ENCODE data around the gene HM13.
"Not testable (repeated sequence)": the region's sequence is repeated elsewhere in the genome, so short reads cannot be mapped to it uniquely, and the experiment has no call there.

The HM13 gene

DNA sequence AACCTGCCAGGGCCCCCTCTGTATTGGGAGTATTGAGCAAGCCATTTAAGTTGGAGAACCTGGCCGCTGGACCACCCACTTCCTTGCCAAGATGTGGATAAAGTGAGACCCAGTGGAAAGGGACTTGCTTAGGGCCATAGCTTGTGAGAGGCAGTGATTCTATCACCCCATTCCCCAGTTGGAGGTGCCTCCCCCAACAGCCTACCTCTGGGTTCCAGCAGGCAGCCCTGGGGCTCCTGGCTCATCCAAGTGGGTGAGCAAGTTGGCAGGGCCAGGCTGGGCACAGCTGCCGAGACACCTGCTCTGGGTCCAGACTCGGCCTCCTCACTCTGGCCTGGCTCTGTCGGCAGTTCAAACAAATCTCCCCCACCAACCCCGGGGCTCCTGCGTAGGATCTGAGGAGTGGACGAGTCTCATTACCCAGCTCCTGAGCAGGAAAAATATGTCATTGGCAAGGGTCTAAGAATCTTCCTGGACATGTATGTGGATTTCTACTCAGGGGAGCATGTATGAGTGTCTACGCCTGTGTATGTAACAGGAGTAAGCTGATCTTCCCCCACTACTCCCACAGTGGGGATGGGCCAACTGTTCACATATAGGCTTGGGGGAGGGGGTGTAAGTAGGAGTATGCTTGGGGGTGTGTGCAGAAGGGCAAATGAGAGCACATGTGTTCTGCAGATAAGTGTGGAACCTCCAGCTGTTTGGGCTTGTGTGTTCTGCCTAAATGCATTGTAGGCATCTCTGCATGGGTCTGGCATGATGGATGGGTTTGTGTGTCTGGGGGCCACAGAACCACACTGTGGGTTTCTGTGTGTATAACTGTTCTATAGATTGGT, 92.8 kb downstream of the HM13 start:
- H3K9me3 ChIP-seq (ENCODE audit: control insufficient read depth, low read length) = no peaks in the 10 kb centered on the region
- H3K4me1 ChIP-seq (ENCODE audit: control insufficient read depth, insufficient read depth, low read length) = peaks cover 24% of the 10 kb centered on the region
- H3K36me3 ChIP-seq (ENCODE audit: control insufficient read depth, insufficient read depth, low read length) = no peaks in the 10 kb centered on the region
- WGBS, 2 experiments = 30 to 39% methylated on average over 8 of the region's 8 CpGs
- H3K27ac ChIP-seq (ENCODE audit: insufficient read depth, low read depth, low read length, poor library complexity, severe bottlenecking) = peak overlapping the region; percentile 29
- peaks cover 39% of the 10 kb centered on the region for H3K27me3 ChIP-seq (ENCODE audit: control insufficient read depth, insufficient read depth, low read length, poor library complexity, severe bottlenecking)
- H3K4me3 ChIP-seq (ENCODE audit: insufficient read depth, low read depth, low read length) = peak overlapping the region; percentile 81

DNA sequence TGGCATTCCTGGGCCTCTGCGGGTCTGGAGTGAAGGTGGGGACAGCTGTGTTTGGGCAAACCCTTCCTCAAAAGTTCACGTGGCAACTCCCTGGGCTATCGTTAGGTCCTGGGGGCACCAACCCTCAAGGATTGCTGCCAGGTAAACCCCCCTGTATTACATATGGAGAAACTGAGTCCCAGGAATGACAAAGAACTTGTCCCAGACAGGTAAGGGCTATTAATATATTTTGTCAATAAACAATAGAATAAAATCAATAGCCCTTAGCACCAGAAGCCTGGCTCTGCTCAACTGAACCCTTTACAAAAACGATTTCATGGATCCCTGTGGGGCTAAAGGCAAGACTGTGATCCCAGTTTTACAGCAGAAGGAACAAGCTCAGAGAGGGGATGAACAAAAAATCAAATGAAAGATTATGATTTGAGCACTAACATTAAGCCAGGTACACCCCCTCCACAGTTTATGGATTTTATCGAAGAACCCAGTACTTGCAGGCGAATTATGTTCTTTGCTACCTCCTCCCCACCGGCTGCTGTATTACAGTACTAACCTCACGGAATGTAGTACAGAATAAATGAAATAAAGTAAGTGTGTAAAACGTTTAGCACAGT, 93.5 kb downstream of the HM13 start:
- Histone ChIP-seq H3K27me3 (ENCODE audit: control insufficient read depth, insufficient read depth, low read length, poor library complexity, severe bottlenecking) (peaks cover 39% of the 10 kb centered on the region), H3K4me1 (ENCODE audit: control insufficient read depth, insufficient read depth, low read length) (peaks cover 21% of the 10 kb centered on the region), H3K4me3 (ENCODE audit: insufficient read depth, low read depth, low read length) (peak overlapping the region; percentile 81), H3K27ac (ENCODE audit: insufficient read depth, low read depth, low read length, poor library complexity, severe bottlenecking) (peak overlapping the region; percentile 29), H3K36me3 (ENCODE audit: control insufficient read depth, insufficient read depth, low read length) (no peaks in the 10 kb centered on the region), H3K9me3 (ENCODE audit: control insufficient read depth, low read length) (no peaks in the 10 kb centered on the region)
- WGBS, 2 experiments = 65 to 74% methylated on average over 9 of the region's 9 CpGs

DNA sequence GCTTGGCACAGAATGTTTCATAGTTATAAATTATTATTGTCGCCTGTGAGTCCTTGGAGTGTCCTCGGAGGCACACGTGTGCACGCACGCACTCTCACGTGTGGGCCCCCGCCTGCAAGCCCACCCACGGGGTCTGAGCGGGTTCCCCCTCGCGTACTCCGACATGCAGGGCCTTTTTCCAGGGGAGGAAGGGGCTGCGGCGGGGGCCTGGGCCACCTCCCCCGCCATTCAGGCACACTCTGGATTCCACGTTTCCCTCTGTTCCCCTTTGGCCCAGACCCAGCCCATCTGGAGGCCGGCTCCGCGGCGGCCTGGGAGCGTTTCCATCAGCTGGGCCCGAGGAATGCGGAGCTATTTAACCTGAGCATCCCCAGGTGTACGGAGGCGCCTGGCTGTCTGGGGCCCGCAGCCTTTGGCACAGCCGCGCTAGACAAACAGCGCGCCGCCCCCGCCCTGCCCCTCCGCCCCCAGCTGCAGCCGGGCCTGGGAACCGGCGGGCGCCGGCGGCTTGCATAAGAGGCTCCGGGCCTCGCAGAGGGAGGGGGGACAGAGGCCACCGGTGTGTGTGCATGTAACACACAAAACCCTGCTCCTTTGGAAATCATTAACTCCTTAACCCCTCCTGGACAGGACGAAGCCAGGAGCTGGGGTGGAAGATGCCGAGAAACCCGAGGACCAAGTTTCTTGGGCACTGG, 94.2 kb downstream of the HM13 start:
- Histone ChIP-seq H3K27me3 (ENCODE audit: control insufficient read depth, insufficient read depth, low read length, poor library complexity, severe bottlenecking) (peaks cover 39% of the 10 kb centered on the region), H3K4me3 (ENCODE audit: insufficient read depth, low read depth, low read length) (peak overlapping the region; percentile 81), H3K27ac (ENCODE audit: insufficient read depth, low read depth, low read length, poor library complexity, severe bottlenecking) (no peak overlapping the region), H3K9me3 (ENCODE audit: control insufficient read depth, low read length) (no peaks in the 10 kb centered on the region), H3K36me3 (ENCODE audit: control insufficient read depth, insufficient read depth, low read length) (no peaks in the 10 kb centered on the region), H3K4me1 (ENCODE audit: control insufficient read depth, insufficient read depth, low read length) (peaks cover 19% of the 10 kb centered on the region)
- WGBS, 2 experiments = 15 to 17% methylated on average over 45 of the region's 45 CpGs

DNA sequence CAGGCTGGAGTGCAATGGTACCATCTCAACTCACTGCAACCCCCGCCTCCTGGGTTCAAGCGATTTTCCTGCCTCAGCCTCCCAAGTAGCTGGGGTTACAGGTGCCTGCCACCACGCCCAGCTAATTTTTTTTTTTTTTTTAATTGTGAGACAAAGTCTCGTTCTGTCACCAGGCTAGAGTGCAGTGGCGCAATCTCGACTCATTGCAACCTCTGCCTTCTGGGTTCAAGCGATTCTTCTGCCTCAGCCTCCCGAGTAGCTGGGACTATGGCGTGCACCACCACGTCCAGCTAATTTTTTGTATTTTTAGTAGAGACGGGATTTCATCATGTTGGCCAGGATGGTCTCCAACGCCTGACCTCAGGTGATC, 98.0 kb downstream of the HM13 start:
- H3K36me3 ChIP-seq (ENCODE audit: control insufficient read depth, insufficient read depth, low read length); H3K4me3 ChIP-seq (ENCODE audit: insufficient read depth, low read depth, low read length); H3K9me3 ChIP-seq (ENCODE audit: control insufficient read depth, low read length); H3K27ac ChIP-seq (ENCODE audit: insufficient read depth, low read depth, low read length, poor library complexity, severe bottlenecking): not testable (repeated sequence)
- Histone ChIP-seq H3K27me3 (ENCODE audit: control insufficient read depth, insufficient read depth, low read length, poor library complexity, severe bottlenecking) (peaks cover 19% of the 10 kb centered on the region), H3K4me1 (ENCODE audit: control insufficient read depth, insufficient read depth, low read length) (peaks cover 13% of the 10 kb centered on the region)
- 88 to 93% methylated on average over 12 of the region's 12 CpGs for WGBS, 2 experiments

DNA sequence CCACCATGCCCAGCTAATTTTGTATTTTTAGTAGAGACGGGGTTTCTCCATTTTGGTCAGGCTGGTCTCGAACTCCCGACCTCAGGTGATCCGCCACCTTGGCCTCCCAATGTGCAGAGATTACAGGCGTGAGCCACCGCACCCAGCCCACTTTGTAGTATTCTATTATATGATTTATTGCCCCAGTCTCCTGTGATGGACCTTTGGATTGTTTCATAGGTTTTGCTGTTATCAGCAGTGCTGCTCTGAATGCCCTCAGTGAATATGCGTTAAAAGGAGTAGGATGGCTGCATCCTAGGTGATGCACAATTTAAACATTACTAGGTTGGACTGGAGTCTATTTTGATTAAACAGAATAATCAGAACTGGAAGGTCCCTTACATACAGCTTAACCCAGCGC, 101.2 kb downstream of the HM13 start:
- no peaks in the 10 kb centered on the region for H3K36me3 ChIP-seq (ENCODE audit: control insufficient read depth, insufficient read depth, low read length)
- whole genome bisulfite sequencing, 2 experiments = 91 to 97% methylated on average over 8 of the region's 8 CpGs
- no peak overlapping the region for H3K27ac ChIP-seq (ENCODE audit: insufficient read depth, low read depth, low read length, poor library complexity, severe bottlenecking)
- no peaks in the 10 kb centered on the region for H3K9me3 ChIP-seq (ENCODE audit: control insufficient read depth, low read length)
- no peaks in the 10 kb centered on the region for H3K4me1 ChIP-seq (ENCODE audit: control insufficient read depth, insufficient read depth, low read length)
- H3K4me3 ChIP-seq (ENCODE audit: insufficient read depth, low read depth, low read length) = no peak overlapping the region
- no peaks in the 10 kb centered on the region for H3K27me3 ChIP-seq (ENCODE audit: control insufficient read depth, insufficient read depth, low read length, poor library complexity, severe bottlenecking)

DNA sequence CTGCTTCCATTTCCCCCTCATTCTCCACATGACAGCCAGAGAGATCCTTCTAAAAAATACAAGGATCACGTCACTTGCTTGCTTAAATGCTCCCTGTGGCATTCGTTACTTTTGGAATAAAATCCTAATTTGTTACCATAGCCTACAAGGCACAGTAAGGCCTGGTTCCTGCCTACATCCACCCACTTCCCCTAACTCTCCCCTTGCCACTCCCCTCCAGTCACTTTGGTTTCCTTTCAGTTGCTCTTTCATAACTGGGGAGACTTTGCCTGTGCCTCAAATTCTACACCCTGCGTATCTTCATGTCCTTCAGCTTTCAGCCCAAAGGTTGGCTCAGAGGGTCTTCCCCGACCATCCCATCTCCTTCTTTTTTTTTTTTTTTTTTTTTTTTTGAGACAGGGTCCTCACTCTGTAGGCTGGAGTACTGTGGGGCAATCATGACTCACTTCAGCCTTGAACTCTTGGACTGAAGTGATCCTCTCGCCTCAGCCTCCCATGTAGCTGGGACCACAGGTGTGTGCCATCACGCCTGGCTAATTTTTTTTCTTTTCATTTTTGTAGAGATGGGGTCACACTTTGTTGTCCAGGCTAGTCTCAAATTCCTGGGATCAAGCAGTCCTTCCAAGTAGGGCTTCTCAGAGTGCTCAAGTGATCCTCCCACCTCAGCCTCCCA, 103.3 kb downstream of the HM13 start:
- no peak overlapping the region for H3K27ac ChIP-seq (ENCODE audit: insufficient read depth, low read depth, low read length, poor library complexity, severe bottlenecking)
- no peak overlapping the region for H3K4me3 ChIP-seq (ENCODE audit: insufficient read depth, low read depth, low read length)
- WGBS, 2 experiments = 85 to 94% methylated on average over 5 to 6 of the region's 6 CpGs
- no peaks in the 10 kb centered on the region for H3K36me3 ChIP-seq (ENCODE audit: control insufficient read depth, insufficient read depth, low read length)
- no peaks in the 10 kb centered on the region for H3K9me3 ChIP-seq (ENCODE audit: control insufficient read depth, low read length)
- no peaks in the 10 kb centered on the region for H3K27me3 ChIP-seq (ENCODE audit: control insufficient read depth, insufficient read depth, low read length, poor library complexity, severe bottlenecking)
- H3K4me1 ChIP-seq (ENCODE audit: control insufficient read depth, insufficient read depth, low read length) = no peaks in the 10 kb centered on the region

Data from ectodermal cell (in vitro differentiated cells).